MM.1S (cell line): ENCODE data around the gene RAD23B.

Experiments
- DNase-seq: peaks from one replicate; pipeline ENCODE4 v3.0.0-alpha.2; 2015
- H2AFZ ChIP-seq: fragments of 300-600 bp; sonication (generic); 2 replicates; pipeline ENCODE4 v1.6.0; 2016; ENCODE audit warnings: antibody characterized with exemption, low read length
- H3F3A ChIP-seq: fragments of 300-600 bp; sonication (generic); 2 replicates; pipeline ENCODE4 v1.6.1; 2016; ENCODE audit warnings: mild to moderate bottlenecking, antibody characterized with exemption, low read length, moderate library complexity, mixed read lengths; ENCODE audit not compliant: insufficient read depth
- H3K27ac ChIP-seq: fragments of 300-600 bp; sonication (generic); 2 replicates; pipeline ENCODE4 v1.5.1; 2016; ENCODE audit warnings: mild to moderate bottlenecking, low read length
- H3K27me3 ChIP-seq: fragments of 300-600 bp; sonication (generic); replicated peaks from 2 replicates; pipeline ENCODE4 v1.6.0; 2016; ENCODE audit warnings: low read length; ENCODE audit not compliant: insufficient read depth
- H3K36me3 ChIP-seq: fragments of 300-600 bp; sonication (generic); replicated peaks from 2 replicates; pipeline ENCODE4 v1.6.1; 2016; ENCODE audit warnings: mild to moderate bottlenecking, low read length, mixed read lengths; ENCODE audit not compliant: insufficient read depth
- H3K4me1 ChIP-seq: fragments of 300-600 bp; sonication (generic); 2 replicates; pipeline ENCODE4 v1.6.1; 2016; ENCODE audit warnings: low read length, mixed read lengths
- H3K4me2 ChIP-seq: fragments of 300-600 bp; sonication (generic); 2 replicates; pipeline ENCODE4 v1.6.0; 2016; ENCODE audit warnings: low read depth, low read length
- H3K4me3 ChIP-seq: fragments of 300-600 bp; sonication (generic); 2 replicates; pipeline ENCODE4 v1.5.1; 2016; ENCODE audit warnings: low read length, mixed read lengths
- H3K79me2 ChIP-seq: fragments of 300-600 bp; sonication (generic); 2 replicates; pipeline ENCODE4 v1.6.1; 2016; ENCODE audit warnings: mixed run types, low read length, mixed read lengths
- H3K9ac ChIP-seq: fragments of 300-600 bp; sonication (generic); 2 replicates; pipeline ENCODE4 v1.6.1; 2016; ENCODE audit warnings: low read length, mixed read lengths
- H3K9me2 ChIP-seq: fragments of 300-600 bp; sonication (generic); replicated peaks from 2 replicates; pipeline ENCODE4 v1.6.1; 2016; ENCODE audit warnings: mild to moderate bottlenecking, low read length, mixed read lengths; ENCODE audit not compliant: insufficient read depth
- H3K9me3 ChIP-seq: fragments of 300-600 bp; sonication (generic); replicated peaks from 2 replicates; pipeline ENCODE4 v1.6.1; 2016; ENCODE audit warnings: mild to moderate bottlenecking, low read length, mixed read lengths; ENCODE audit not compliant: insufficient read depth
- H4K20me1 ChIP-seq: fragments of 300-600 bp; sonication (generic); 2 replicates; pipeline ENCODE4 v1.6.1; 2016; ENCODE audit warnings: mild to moderate bottlenecking, low read length, moderate library complexity, mixed read lengths; ENCODE audit not compliant: insufficient read depth
- EZH2 ChIP-seq: fragments of 300-600 bp; sonication (generic); optimal IDR thresholded peaks from 2 replicates; pipeline ENCODE3; 2017; ENCODE audit warnings: low read depth, mild to moderate bottlenecking, antibody characterized with exemption, low read length, mixed read lengths
- EZH2phosphoT487 ChIP-seq: fragments of 300-600 bp; sonication (generic); IDR thresholded peaks from 2 replicates; pipeline ENCODE4 v1.6.1; 2018; ENCODE audit warnings: antibody characterized with exemption, low read length
- TF ChIP-seq, protein P1 (sequence below): fragments of 300-600 bp; sonication (generic); IDR thresholded peaks from 2 replicates; pipeline ENCODE4 v1.5.1; 2016; ENCODE audit warnings: antibody characterized with exemption, low read length, mixed read lengths

Gene RAD23B

DNA sequence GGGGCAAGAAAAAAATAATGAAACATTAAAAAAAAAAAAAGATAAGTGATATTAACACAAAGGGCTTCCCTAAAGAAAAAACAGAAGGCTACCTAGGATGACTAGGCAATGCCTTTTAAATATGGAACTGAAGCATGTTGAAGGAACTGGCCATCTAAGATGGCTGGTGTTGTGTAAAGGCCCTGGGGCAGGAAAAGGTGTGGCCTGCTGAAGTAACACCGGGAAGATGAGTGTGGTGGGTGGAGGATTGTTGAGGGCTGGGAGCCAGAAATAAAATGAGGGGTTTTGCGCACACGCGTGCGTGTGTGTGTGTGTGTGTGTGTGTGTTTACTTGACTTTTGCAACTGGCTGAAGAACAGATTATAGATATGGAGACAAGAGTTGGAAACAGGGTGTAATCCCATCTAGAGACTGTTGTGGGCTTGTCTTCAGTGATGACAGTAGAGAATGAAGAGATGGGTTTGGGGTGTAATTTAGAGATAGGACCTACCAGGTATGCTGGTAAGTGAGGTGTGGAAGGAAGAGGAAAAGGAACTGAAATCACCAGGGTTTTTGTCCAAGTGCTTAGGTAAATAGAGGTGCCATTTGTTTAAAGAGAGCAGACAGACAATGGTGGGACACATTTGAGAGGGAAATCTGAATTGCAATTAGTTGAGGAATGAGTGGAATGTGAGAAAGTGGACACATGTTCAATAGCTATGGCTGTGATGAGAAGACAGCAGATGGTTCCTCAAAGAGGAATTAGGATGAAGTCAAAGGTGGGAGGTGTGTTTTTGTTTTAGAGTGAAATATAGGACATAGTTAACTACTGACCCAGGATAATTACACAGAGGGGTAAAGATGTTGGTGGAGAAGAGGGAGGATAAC is 33.9 kb downstream of the RAD23B start:
- no peak for DNase-seq
- Histone ChIP-seq H3K27ac (no peak overlapping the region), H3K4me2 (no peak overlapping the region), H4K20me1 (peaks cover 13% of the 10 kb centered on the region; the same call in 1 of the 2 replicates), H3K4me1 (peaks cover 11% of the 10 kb centered on the region; the same call in 1 of the 2 replicates), H2AFZ (no peak overlapping the region), H3F3A (0 out of 2 replicates have a peak, but pooled peaks cover 5% of the 10 kb centered on the region), H3K9ac (no peak overlapping the region), H3K27me3 (no peaks in the 10 kb centered on the region), H3K79me2 (peaks cover 97% of the 10 kb centered on the region), H3K9me3 (no peaks in the 10 kb centered on the region), H3K36me3 (peaks cover 18% of the 10 kb centered on the region), H3K9me2 (no peaks in the 10 kb centered on the region), H3K4me3 (no peak overlapping the region)
- TF ChIP-seq, protein P1, sequence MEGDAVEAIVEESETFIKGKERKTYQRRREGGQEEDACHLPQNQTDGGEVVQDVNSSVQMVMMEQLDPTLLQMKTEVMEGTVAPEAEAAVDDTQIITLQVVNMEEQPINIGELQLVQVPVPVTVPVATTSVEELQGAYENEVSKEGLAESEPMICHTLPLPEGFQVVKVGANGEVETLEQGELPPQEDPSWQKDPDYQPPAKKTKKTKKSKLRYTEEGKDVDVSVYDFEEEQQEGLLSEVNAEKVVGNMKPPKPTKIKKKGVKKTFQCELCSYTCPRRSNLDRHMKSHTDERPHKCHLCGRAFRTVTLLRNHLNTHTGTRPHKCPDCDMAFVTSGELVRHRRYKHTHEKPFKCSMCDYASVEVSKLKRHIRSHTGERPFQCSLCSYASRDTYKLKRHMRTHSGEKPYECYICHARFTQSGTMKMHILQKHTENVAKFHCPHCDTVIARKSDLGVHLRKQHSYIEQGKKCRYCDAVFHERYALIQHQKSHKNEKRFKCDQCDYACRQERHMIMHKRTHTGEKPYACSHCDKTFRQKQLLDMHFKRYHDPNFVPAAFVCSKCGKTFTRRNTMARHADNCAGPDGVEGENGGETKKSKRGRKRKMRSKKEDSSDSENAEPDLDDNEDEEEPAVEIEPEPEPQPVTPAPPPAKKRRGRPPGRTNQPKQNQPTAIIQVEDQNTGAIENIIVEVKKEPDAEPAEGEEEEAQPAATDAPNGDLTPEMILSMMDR: no peak

DNA sequence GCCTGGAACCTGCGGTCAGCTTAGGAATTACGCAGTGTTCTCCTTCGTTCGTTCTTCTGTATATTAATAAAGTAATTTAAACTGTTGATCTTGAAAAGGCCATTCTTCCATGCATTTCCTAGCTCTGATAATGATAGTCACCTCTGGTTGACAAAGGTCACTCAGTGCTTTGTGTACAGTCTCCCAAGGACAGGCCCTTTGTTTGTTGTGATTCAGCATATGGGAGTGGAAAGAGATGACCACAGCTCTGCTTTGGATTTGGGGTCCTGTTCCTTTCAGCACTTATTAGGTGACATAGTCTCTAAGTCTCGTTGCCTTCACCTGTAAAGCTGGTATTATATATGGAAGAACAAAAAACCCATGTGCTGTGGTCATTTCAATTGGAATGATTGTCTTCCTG is 39.6 kb downstream of the RAD23B start:
- Histone ChIP-seq H2AFZ (no peak overlapping the region), H3K9me3 (no peaks in the 10 kb centered on the region), H3K4me1 (no peaks in the 10 kb centered on the region), H3K27ac (no peak overlapping the region), H3K4me2 (no peak overlapping the region), H3K4me3 (no peak overlapping the region), H3K9ac (no peak overlapping the region), H4K20me1 (0 out of 2 replicates have a peak, but pooled peaks cover 7% of the 10 kb centered on the region), H3F3A (no peaks in the 10 kb centered on the region), H3K36me3 (peaks cover 38% of the 10 kb centered on the region), H3K79me2 (peaks cover 95% of the 10 kb centered on the region), H3K9me2 (no peaks in the 10 kb centered on the region), H3K27me3 (no peaks in the 10 kb centered on the region)
- no peak for DNase-seq
- TF ChIP-seq EZH2phosphoT487 (no peak), EZH2 (no peak)
- TF ChIP-seq, protein P1: no peak

DNA sequence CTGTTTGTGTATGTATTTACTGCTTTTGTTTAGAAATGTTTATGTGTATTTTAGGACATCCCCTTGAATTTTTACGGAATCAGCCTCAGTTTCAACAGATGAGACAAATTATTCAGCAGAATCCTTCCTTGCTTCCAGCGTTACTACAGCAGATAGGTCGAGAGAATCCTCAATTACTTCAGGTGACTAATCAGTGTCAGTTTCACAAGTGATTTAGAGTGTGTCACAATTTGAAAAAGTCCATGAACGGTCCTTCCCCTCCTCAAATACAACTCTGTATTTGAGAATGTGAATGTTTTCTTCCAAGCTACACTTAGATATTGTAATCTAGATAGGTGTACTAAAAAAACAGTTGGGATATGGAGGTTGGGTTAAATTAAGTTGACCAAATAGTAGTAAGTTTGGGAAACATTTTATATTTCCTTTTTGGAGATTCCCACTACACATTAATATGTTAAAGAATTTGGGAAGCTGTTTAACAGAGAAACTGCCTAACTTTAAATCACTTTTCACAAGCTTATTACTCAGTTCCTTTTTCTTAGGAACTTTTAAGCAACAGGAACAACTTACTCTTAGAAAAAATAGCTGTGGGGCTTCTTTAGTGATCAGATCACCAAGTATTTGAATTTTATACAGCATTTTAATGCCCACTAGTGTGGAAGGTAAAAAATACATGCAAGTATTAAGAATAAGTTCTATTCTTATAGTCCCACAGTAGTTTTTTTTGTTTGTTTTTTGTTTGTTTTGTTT is 40.9 kb downstream of the RAD23B start:
- no peak for DNase-seq

More for the DNA sequence above, 40.9 kb downstream of the RAD23B start:
- no peaks in the 10 kb centered on the region for H4K20me1 ChIP-seq
- no peak overlapping the region for H3K4me2 ChIP-seq
- H3K9me2 ChIP-seq: no peaks in the 10 kb centered on the region
- H2AFZ ChIP-seq: no peak overlapping the region
- H3K9me3 ChIP-seq: no peaks in the 10 kb centered on the region
- peaks cover 96% of the 10 kb centered on the region for H3K79me2 ChIP-seq
- H3K27ac ChIP-seq: no peak overlapping the region
- no peaks in the 10 kb centered on the region for H3K4me1 ChIP-seq
- no peaks in the 10 kb centered on the region for H3F3A ChIP-seq
- H3K27me3 ChIP-seq: no peaks in the 10 kb centered on the region
- peaks cover 37% of the 10 kb centered on the region for H3K36me3 ChIP-seq
- TF ChIP-seq EZH2phosphoT487 (no peak), EZH2 (no peak)
- TF ChIP-seq, protein P1: no peak
- no peak overlapping the region for H3K9ac ChIP-seq
- H3K4me3 ChIP-seq: no peak overlapping the region
